Measurements from ENCODE around the gene ADAM19. TPM values are rescaled to one million over a fixed set of nuclear protein-coding genes. Genes with fewer than 3 reads are reported as not detected.

Gene ADAM19
- polyA plus RNA-seq, 1 of the 3 experiments (the other 2 are of a cell fraction) = 46.9 TPM

DNA sequence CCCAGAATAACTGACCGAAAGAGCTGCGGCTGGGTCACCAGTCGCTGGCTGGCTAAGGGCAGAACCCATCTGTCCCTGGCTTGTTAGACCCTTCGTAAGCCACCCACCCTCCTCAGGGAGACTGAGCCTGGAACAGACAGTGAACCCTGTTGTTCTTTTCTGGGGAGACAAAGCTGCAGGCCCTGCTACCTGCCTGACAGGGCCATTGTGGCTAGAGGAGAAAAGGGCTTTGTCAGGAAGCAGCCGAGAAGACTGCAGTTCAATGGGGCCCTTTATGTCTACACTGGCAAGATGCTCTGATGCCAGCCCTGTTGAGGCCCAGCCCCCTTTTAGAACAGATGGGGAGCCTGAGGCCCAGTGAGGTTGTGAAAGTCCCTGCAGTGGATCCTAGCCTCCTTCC lies 119.3 kb downstream of the ADAM19 start:
- DNase-seq = no peak

More for the DNA sequence above, 119.3 kb downstream of the ADAM19 start:
- Histone ChIP-seq H3K4me2 (no peak overlapping the region), H3K9me2 (no peaks in the 10 kb centered on the region), H3K9ac (no peak overlapping the region), H4K20me1 (ENCODE audit: insufficient read depth) (no peaks in the 10 kb centered on the region), H3K79me2 (ENCODE audit: insufficient read depth) (peaks cover 7% of the 10 kb centered on the region), H3K4me3 (ENCODE audit: low read depth in 2 of 2, low read length in 1 of 2) (no peak overlapping the region), H3K36me3 (replicated peaks in 1 of 2; ENCODE audit: control insufficient read depth in 1 of 2, insufficient read depth in 2 of 2, low read length in 1 of 2) (no peaks in the 10 kb centered on the region), H2AFZ (ENCODE audit: low read depth) (no peak overlapping the region), H3K27me3 (ENCODE audit: insufficient read depth) (no peaks in the 10 kb centered on the region), H3K27ac (ENCODE audit: low read depth in 2 of 2, low read length in 1 of 2) (no peak overlapping the region), H3F3A (replicated peaks; ENCODE audit: insufficient read depth) (no peaks in the 10 kb centered on the region), H3K9me3 (no peaks in the 10 kb centered on the region), H3K4me1 (ENCODE audit: control insufficient read depth in 1 of 2, insufficient read depth in 2 of 2, low read depth in 1 of 2, low read length in 1 of 2) (peaks cover 0 to 8% of the 10 kb centered on the region in 2 experiments; a peak in 2 of 4 replicates)
- ChIA-PET CTCF (interaction anchor here (0.7 to 4.0 kb wide), 3 partner anchors 16 to 469 kb away, joined by 3 to 19 read pairs (median 4); no protein-coding TSS in a partner anchor), POLR2A (no interaction called here)
- 84% methylated on average over 5 of the region's 5 CpGs for WGBS (ENCODE audit: low lambda C conversion rate)
- no peak for TF ChIP-seq SMC3 (IDR thresholded peaks at IDR 0.05; ENCODE audit: low read depth, low read length)
- TF ChIP-seq, protein P1, sequence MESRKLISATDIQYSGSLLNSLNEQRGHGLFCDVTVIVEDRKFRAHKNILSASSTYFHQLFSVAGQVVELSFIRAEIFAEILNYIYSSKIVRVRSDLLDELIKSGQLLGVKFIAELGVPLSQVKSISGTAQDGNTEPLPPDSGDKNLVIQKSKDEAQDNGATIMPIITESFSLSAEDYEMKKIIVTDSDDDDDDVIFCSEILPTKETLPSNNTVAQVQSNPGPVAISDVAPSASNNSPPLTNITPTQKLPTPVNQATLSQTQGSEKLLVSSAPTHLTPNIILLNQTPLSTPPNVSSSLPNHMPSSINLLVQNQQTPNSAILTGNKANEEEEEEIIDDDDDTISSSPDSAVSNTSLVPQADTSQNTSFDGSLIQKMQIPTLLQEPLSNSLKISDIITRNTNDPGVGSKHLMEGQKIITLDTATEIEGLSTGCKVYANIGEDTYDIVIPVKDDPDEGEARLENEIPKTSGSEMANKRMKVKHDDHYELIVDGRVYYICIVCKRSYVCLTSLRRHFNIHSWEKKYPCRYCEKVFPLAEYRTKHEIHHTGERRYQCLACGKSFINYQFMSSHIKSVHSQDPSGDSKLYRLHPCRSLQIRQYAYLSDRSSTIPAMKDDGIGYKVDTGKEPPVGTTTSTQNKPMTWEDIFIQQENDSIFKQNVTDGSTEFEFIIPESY (IDR thresholded peaks at IDR 0.05; ENCODE audit: borderline replicate concordance, low read depth) = no peak
- TF ChIP-seq GABPA (IDR thresholded peaks at IDR 0.05; ENCODE audit: low read depth) = no peak
- no peak for TF ChIP-seq GATA2 (CRISPR knock-in tag; IDR thresholded peaks at IDR 0.05)
- no peak for TF ChIP-seq POLR2AphosphoS5 (IDR thresholded peaks at IDR 0.05; ENCODE audit: low read depth, low read length)
- TF ChIP-seq, protein P2, sequence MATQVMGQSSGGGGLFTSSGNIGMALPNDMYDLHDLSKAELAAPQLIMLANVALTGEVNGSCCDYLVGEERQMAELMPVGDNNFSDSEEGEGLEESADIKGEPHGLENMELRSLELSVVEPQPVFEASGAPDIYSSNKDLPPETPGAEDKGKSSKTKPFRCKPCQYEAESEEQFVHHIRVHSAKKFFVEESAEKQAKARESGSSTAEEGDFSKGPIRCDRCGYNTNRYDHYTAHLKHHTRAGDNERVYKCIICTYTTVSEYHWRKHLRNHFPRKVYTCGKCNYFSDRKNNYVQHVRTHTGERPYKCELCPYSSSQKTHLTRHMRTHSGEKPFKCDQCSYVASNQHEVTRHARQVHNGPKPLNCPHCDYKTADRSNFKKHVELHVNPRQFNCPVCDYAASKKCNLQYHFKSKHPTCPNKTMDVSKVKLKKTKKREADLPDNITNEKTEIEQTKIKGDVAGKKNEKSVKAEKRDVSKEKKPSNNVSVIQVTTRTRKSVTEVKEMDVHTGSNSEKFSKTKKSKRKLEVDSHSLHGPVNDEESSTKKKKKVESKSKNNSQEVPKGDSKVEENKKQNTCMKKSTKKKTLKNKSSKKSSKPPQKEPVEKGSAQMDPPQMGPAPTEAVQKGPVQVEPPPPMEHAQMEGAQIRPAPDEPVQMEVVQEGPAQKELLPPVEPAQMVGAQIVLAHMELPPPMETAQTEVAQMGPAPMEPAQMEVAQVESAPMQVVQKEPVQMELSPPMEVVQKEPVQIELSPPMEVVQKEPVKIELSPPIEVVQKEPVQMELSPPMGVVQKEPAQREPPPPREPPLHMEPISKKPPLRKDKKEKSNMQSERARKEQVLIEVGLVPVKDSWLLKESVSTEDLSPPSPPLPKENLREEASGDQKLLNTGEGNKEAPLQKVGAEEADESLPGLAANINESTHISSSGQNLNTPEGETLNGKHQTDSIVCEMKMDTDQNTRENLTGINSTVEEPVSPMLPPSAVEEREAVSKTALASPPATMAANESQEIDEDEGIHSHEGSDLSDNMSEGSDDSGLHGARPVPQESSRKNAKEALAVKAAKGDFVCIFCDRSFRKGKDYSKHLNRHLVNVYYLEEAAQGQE (IDR thresholded peaks at IDR 0.05; ENCODE audit: low read depth, low read length) = no peak
- no peak for TF ChIP-seq JUND (IDR thresholded peaks at IDR 0.05)
- TF ChIP-seq FOXJ3 (CRISPR knock-in tag; IDR thresholded peaks at IDR 0.05) = no peak
- no peak for TF ChIP-seq FOSL2 (IDR thresholded peaks at IDR 0.05; ENCODE audit: borderline replicate concordance, low read depth)
- TF ChIP-seq SIN3A (IDR thresholded peaks at IDR 0.05; ENCODE audit: borderline replicate concordance, low read depth, low read length) = no peak
- no peak for TF ChIP-seq ELF1 (IDR thresholded peaks at IDR 0.05)
- TF ChIP-seq, protein P3, sequence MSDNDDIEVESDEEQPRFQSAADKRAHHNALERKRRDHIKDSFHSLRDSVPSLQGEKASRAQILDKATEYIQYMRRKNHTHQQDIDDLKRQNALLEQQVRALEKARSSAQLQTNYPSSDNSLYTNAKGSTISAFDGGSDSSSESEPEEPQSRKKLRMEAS (IDR thresholded peaks at IDR 0.05; ENCODE audit: low read depth) = no peak
- no peak for TF ChIP-seq YY1 (IDR thresholded peaks at IDR 0.05; ENCODE audit: low read depth)
- TF ChIP-seq CHD2 (IDR thresholded peaks at IDR 0.05; ENCODE audit: low read length, partially characterized antibody) = no peak
- TF ChIP-seq, protein P4, sequence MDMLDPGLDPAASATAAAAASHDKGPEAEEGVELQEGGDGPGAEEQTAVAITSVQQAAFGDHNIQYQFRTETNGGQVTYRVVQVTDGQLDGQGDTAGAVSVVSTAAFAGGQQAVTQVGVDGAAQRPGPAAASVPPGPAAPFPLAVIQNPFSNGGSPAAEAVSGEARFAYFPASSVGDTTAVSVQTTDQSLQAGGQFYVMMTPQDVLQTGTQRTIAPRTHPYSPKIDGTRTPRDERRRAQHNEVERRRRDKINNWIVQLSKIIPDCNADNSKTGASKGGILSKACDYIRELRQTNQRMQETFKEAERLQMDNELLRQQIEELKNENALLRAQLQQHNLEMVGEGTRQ (IDR thresholded peaks at IDR 0.05; ENCODE audit: borderline replicate concordance, low read depth, low read length) = no peak
- TF ChIP-seq, protein P5, sequence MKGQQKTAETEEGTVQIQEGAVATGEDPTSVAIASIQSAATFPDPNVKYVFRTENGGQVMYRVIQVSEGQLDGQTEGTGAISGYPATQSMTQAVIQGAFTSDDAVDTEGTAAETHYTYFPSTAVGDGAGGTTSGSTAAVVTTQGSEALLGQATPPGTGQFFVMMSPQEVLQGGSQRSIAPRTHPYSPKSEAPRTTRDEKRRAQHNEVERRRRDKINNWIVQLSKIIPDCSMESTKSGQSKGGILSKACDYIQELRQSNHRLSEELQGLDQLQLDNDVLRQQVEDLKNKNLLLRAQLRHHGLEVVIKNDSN (IDR thresholded peaks at IDR 0.05; ENCODE audit: borderline replicate concordance, low read depth) = no peak
- no peak for TF ChIP-seq RXRA (IDR thresholded peaks at IDR 0.05; ENCODE audit: borderline replicate concordance, low read depth)
- TF ChIP-seq RAD21 (IDR thresholded peaks at IDR 0.05; ENCODE audit: low read length) = no peak
- no peak for TF ChIP-seq TAF1 (IDR thresholded peaks at IDR 0.05; ENCODE audit: borderline replicate concordance, low read depth, low read length)

Data from SK-N-SH (cell line).